HG02642 (cell line): Measurements from ENCODE around the gene MUC5B.

ENCODE experiments used
- ATAC-seq: cut with Tn5 transposase; IDR thresholded peaks from one replicate; pipeline ENCODE4 v1.9.1; 2021; ENCODE audit warnings: mild to moderate bottlenecking; ENCODE audit not compliant: unreplicated experiment, poor library complexity

The MUC5B gene

GRCh38 chr11:1218788-1219445, 3.9 kb upstream of the MUC5B start:
- no peak for ATAC-seq

GRCh38 chr11:1219446-1219833, 3.4 kb upstream of the MUC5B start:
- ATAC-seq, result no peak

GRCh38 chr11:1219834-1220815, 2.7 kb upstream of the MUC5B start:
- ATAC-seq, result no peak

- no peak for ATAC-seq
Observed at GRCh38 chr11:1220941-1221721, 1.7 kb upstream of the MUC5B start.

GRCh38 chr11:1221848-1222311, 986 bp upstream of the MUC5B start:
- ATAC-seq, result no peak

GRCh38 chr11:1223346-1224110, 662 bp downstream of the MUC5B start:
- ATAC-seq, result no peak

DNA sequence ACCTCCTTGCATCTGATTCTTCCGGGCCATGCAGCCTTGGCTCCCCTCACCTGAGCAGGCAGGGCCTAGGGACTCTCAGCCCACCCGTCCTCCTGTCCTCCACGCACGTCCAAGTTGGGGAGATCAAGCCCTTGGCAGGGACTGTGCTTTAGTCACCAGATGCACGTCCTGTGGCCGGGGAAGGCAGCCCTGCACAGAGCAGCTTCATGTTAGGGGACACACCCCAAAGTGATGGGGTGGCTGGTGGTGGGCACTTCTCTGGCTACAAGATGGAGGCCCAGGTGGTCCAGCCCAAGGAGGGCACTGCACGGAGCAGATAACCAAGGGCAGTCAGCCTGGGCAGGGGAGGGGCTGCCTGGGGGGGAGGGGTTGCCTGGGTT, 1.2 kb downstream of the MUC5B start:
- no peak for ATAC-seq

DNA sequence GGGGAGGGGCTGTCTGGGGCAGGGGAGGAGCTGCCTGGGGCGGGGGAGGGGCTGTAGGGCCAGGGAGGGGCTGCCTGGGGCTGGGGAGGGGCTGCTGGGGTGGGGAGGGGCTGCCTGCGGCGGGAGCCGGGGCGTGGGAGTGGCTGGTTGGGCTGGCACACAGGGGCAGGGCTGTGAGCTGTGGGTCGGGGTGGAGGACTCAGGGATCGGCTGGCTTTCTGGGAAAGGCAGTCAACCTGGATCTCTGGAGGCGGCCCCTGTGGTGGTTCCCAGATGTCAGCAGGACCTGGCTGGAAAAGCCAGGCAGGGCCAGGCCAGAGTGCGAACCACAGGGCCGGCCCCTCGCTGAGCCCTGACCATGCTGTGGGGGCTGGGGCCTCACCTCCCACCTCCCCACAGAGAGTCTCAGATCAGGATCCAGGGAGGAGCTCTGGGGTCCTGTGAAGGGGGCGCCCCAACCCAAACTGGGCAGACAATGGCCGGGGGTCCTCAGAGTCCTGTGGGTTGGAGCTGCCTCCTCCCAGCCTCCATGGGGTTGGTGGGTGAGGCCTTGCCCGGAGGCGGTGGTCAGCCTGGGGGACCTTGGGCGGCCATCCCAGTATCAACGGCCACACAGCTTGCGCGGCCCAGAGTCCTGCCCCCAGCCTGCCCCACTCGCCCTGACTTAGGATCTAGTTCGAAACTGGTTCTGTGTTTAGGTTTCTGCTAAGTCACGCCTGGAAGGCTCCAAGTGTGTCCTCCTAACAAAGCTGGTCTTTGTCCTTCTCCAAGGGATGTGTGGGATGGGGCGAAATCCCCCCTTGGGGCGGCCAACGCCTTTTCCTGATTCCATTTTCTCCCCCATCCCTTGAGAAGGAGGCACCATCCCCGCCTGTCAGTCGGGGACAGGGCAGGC, 1.9 kb downstream of the MUC5B start:
- no peak for ATAC-seq

- ATAC-seq, result no peak
Observed at GRCh38 chr11:1225386-1226225, 2.7 kb downstream of the MUC5B start.

DNA sequence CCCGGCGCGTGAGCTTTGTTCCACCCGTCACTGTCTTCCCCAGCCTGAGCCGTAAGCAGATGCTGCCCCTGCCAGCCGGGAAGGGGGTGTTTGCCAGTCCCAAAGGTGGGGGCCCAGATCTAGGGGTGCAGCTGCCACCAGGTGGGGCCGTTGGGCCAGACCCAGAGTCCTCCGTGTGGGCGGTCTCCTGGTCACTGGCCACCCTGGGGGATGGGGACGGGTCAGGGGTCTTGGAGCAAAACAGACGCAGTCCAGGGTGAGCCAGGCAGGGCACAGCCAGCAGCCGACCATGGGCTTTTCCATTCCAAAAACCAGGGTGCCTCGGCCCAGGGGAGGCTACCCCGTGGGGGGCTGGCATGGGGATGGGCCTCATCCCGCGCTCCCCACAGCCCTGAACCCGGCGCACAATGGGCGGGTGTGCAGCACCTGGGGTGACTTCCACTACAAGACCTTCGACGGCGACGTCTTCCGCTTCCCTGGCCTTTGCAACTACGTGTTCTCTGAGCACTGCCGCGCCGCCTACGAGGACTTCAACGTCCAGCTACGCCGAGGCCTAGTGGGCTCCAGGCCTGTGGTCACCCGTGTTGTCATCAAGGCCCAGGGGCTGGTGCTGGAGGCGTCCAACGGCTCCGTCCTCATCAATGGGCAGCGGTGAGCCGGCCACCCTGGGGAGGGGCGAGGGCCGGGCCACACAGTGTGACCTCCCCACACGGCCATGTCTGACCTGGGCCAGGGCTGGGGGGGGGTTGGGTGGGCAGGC, 3.5 kb downstream of the MUC5B start:
- ATAC-seq, result no peak

DNA sequence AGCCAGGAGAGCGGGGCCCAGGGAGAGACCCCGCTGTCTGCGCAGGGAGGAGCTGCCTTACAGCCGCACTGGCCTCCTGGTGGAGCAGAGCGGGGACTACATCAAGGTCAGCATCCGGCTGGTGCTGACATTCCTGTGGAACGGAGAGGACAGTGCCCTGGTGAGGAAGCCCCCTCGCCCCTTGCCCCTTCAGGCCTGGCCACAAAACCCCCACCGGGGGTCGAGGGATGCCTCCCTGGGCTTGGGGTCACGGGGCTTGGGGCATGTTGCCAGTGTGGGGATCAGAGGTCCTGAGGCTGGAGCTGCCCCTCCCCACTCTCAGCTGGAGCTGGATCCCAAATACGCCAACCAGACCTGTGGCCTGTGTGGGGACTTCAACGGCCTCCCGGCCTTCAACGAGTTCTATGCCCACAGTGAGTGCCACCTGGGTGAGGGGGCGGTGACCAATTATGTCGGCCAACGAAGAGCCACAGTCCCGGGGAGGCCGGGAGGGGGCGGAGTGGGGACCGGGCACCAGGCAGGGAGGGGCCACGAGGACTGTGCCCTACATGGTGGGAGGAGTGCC, 4.2 kb downstream of the MUC5B start:
- no peak for ATAC-seq

- ATAC-seq, result no peak
Observed at GRCh38 chr11:1227551-1228100, 4.8 kb downstream of the MUC5B start.

GRCh38 chr11:1228101-1228821, 5.4 kb downstream of the MUC5B start:
- no peak for ATAC-seq

- no peak for ATAC-seq
Observed at GRCh38 chr11:1228921-1229451, 6.1 kb downstream of the MUC5B start.

DNA sequence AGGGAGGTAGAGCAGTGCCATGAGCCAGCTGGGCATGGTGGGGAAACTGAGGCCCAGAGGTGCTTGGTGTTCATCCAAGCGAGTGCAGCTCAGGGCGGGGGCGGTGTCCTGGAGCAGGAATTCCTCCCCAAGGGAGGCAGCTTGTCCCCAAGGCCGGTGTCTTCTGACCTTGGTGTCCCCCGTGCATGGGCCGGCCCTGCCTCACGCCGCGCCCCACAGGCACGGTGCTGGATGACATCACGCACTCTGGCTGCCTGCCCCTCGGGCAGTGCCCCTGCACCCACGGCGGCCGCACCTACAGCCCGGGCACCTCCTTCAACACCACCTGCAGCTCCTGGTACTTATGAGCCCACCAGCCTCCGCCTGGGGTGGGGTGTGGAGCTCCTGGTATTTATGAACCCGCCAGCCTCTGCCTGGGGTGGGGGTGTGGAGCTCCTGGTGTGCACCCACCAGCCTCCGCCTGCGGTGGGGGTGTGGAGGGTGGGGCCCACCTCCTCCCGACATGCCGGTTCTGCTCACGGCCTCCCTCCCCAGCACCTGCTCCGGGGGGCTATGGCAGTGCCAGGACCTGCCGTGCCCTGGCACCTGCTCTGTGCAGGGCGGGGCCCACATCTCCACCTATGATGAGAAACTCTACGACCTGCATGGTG, 6.7 kb downstream of the MUC5B start:
- ATAC-seq, result no peak

- ATAC-seq, result no peak
Observed at GRCh38 chr11:1230121-1230455, 7.2 kb downstream of the MUC5B start.
